ENCODE results near the gene CHST15. TPM values are rescaled to one million over a fixed set of nuclear protein-coding genes. Genes with fewer than 3 reads are reported as not detected.

The CHST15 gene
- total and polyA plus RNA-seq, 2 of the 13 experiments (the other 11 are each of a cell fraction or from before 2014, with no cell fraction given), result 1.4 to 94.7 TPM

- intact Hi-C loops (cut with micrococcal nuclease; ENCODE audit: unreplicated experiment), result no loop called here
- TF ChIP-seq ZNF180 (CRISPR knock-in tag; IDR thresholded peaks at IDR 0.05; ENCODE audit: borderline replicate concordance, low read depth) (no peak), ZNF33B (CRISPR knock-in tag; IDR thresholded peaks at IDR 0.05) (no peak), ZNF749 (CRISPR knock-in tag; IDR thresholded peaks at IDR 0.05; ENCODE audit: borderline replicate concordance) (no peak), ZKSCAN5 (CRISPR knock-in tag; IDR thresholded peaks at IDR 0.05) (no peak), KIAA2018 (CRISPR knock-in tag; IDR thresholded peaks at IDR 0.05; ENCODE audit: borderline replicate concordance) (no peak), ZNF788 (CRISPR knock-in tag; IDR thresholded peaks at IDR 0.05; ENCODE audit: borderline replicate concordance) (no peak), MIER2 (CRISPR knock-in tag; IDR thresholded peaks at IDR 0.05) (no peak), ARID4A (CRISPR knock-in tag; IDR thresholded peaks at IDR 0.05; ENCODE audit: borderline replicate concordance) (no peak)
- H3K4me2 ChIP-seq (ENCODE audit: low read depth, low read length), result no peak overlapping the region
- peaks cover 3% of the 10 kb centered on the region; the same call in 1 of the 2 replicates for H4K20me1 ChIP-seq (ENCODE audit: insufficient read depth, low read length)
- peaks cover 38% of the 10 kb centered on the region for H3K4me1 ChIP-seq (ENCODE audit: insufficient read depth, low read length)
- no peak overlapping the region for H3K27ac ChIP-seq (ENCODE audit: extremely low read length, insufficient read depth, low read length)
- no peaks in the 10 kb centered on the region for H3K9me3 ChIP-seq (ENCODE audit: low read length)
- CTCF ChIA-PET (ENCODE audit: low intra/inter-chr PET ratio, low total read pairs), result no interaction called here
- H3K4me3 ChIP-seq (replicated peaks in 1 of 3; ENCODE audit: insufficient read depth in 1 of 3, low read depth in 2 of 3, low read length in 3 of 3), result no peak overlapping the region
- 95% methylated on average over 8 of the region's 15 CpGs for WGBS (ENCODE audit: low lambda C conversion rate)
- H2AFZ ChIP-seq (ENCODE audit: low read length), result no peak overlapping the region
- FAIRE-seq, result no peak
- no peaks in the 10 kb centered on the region for H3K27me3 ChIP-seq (ENCODE audit: control insufficient read depth in 1 of 2, insufficient read depth in 2 of 2, low read length in 2 of 2)
- BruUV-seq (replicated peaks), result no TSS peak
- POLR2A ChIA-PET, result interaction anchor here (1.6 kb wide), 1 partner anchor 18 kb away, joined by 4 read pairs; no protein-coding TSS in a partner anchor
- no peak overlapping the region for H3K9ac ChIP-seq (ENCODE audit: insufficient read depth, low read depth, low read length)
- no peaks in the 10 kb centered on the region for H3K79me2 ChIP-seq (ENCODE audit: insufficient read depth, low read length)
- in situ Hi-C loops (cut with HindIII; ENCODE audit: extremely low pct_ligation_motif_present, low pct_unique_long_range_greater_than_20kb), result no loop called here
- no peak for DNase-seq (ENCODE audit: low spot score)
- peaks cover 37 to 65% of the 10 kb centered on the region in 2 experiments for H3K36me3 ChIP-seq (replicated peaks in 1 of 2; ENCODE audit: control insufficient read depth in 1 of 2, insufficient read depth in 2 of 2, low read length in 2 of 2)
- ATAC-seq, result no peak
Measured at GRCh38 chr10:124030492-124031110, 62.8 kb downstream of the CHST15 start.

Measured in HepG2 (cell line).